Hepatocyte (in vitro differentiated cells): Measurements from ENCODE around the gene PRMT1.

Source experiments
- EZH2 ChIP-seq: fragments of 200-600 bp; sonication (generic); IDR thresholded peaks from 2 replicates; pipeline ENCODE4 v1.6.1; 2016; ENCODE audit warnings: antibody characterized with exemption, mild to moderate bottlenecking, borderline replicate concordance
- EZH2phosphoT487 ChIP-seq: fragments of 200-600 bp; sonication (generic); IDR thresholded peaks from one replicate; pipeline ENCODE4 v1.6.1; 2018; ENCODE audit warnings: antibody characterized with exemption, mild to moderate bottlenecking, low read depth, moderate library complexity; ENCODE audit not compliant: unreplicated experiment, severe bottlenecking
- TF ChIP-seq, protein P1 (sequence below): fragments of 200-600 bp; sonication (generic); IDR thresholded peaks from 2 replicates; pipeline ENCODE4 v1.5.1; 2016; ENCODE audit warnings: antibody characterized with exemption, mild to moderate bottlenecking; ENCODE audit not compliant: poor library complexity

- TF ChIP-seq, protein P1, sequence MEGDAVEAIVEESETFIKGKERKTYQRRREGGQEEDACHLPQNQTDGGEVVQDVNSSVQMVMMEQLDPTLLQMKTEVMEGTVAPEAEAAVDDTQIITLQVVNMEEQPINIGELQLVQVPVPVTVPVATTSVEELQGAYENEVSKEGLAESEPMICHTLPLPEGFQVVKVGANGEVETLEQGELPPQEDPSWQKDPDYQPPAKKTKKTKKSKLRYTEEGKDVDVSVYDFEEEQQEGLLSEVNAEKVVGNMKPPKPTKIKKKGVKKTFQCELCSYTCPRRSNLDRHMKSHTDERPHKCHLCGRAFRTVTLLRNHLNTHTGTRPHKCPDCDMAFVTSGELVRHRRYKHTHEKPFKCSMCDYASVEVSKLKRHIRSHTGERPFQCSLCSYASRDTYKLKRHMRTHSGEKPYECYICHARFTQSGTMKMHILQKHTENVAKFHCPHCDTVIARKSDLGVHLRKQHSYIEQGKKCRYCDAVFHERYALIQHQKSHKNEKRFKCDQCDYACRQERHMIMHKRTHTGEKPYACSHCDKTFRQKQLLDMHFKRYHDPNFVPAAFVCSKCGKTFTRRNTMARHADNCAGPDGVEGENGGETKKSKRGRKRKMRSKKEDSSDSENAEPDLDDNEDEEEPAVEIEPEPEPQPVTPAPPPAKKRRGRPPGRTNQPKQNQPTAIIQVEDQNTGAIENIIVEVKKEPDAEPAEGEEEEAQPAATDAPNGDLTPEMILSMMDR = no peak
- TF ChIP-seq EZH2phosphoT487 (no peak), EZH2 (no peak)
Observed at GRCh38 chr19:49686503-49687088, 9.5 kb downstream of the PRMT1 start.
